A549 (cell line): ENCODE data around the gene MIEF1. TPM values are rescaled to one million over a fixed set of nuclear protein-coding genes. Genes with fewer than 3 reads are reported as not detected.
A peak's percentile ranks its signal among the peaks of the same experiment; 100 is the strongest.

Source experiments
- ATAC-seq, 2 experiments: fragments of 200-7000 bp in 1 of 2; fragments of >200 bp in 1 of 2; cut with Nextera tagmentation in 1 of 2; cut with Tn5 transposase in 1 of 2; 3 replicates each; pipeline versions ENCODE4 v1.8.0 to v1.9.1; 2018 to 2020; ENCODE audit warnings: mild to moderate bottlenecking in 1 of 2, moderate library complexity in 1 of 2
- CTCF ChIA-PET: fragments of 300-600 bp; sonication (Branson Sonifier 250); formaldehyde crosslinking; extraction: SDS; loops from one replicate; lab custom pipeline; 2021; ENCODE audit warnings: antibody characterized with exemption, inconsistent platforms; lab: Yijun Ruan, JAX
- POLR2A ChIA-PET: fragments of 350-600 bp; formaldehyde crosslinking; extraction: SDS; loops from one replicate; lab custom pipeline; 2021; ENCODE audit warnings: antibody characterized with exemption, inconsistent platforms; lab: Yijun Ruan, JAX
- DNase-seq, 2 experiments: peaks; one replicate each; pipeline versions ENCODE4 v3.0.0 to v3.0.0-alpha.2; 2011 to 2016; ENCODE audit warnings: low read depth in 1 of 2, low spot score in 1 of 2
- FAIRE-seq: peaks from 2 replicates; lab custom pipeline; 2011; peaks lifted over from hg19 to GRCh38; lab: Jason Lieb, UNC
- H3K27ac ChIP-seq, 2 experiments: fragments of >200 bp; sonication (Bioruptor Twin); formaldehyde crosslinking; 3 replicates each; pipeline ENCODE4 v1.5.1; 2016 to 2017
- H3K4me1 ChIP-seq: fragments of >200 bp; sonication (Bioruptor Twin); formaldehyde crosslinking; 3 replicates; pipeline ENCODE4 v1.6.1; 2016
- H3K4me2 ChIP-seq: fragments of >200 bp; sonication (Bioruptor Twin); formaldehyde crosslinking; 3 replicates; pipeline ENCODE4 v1.6.1; 2016
- H3K4me3 ChIP-seq: fragments of >200 bp; sonication (Bioruptor Twin); formaldehyde crosslinking; 3 replicates; pipeline ENCODE4 v1.5.1; 2016
- H3K9me3 ChIP-seq: fragments of >200 bp; sonication (Bioruptor Twin); formaldehyde crosslinking; 3 replicates; pipeline ENCODE4 v1.6.1; 2016
- BHLHE40 ChIP-seq: IDR thresholded peaks from 2 replicates; pipeline ENCODE4 v1.6.1; 2012; ENCODE audit warnings: low read depth, low read length, inconsistent platforms
- CBX8 ChIP-seq: fragments of 200-600 bp; sonication (generic); IDR thresholded peaks from 2 replicates; pipeline ENCODE4 v1.6.1; 2016
- ELK1 ChIP-seq: fragments of 150-350 bp; IDR thresholded peaks from 2 replicates; pipeline ENCODE4 v1.6.1; 2014; ENCODE audit warnings: low read depth, mild to moderate bottlenecking, low read length
- FOSB ChIP-seq: fragments of 250-450 bp; sonication (Bioruptor Pico); IDR thresholded peaks from 2 replicates; pipeline ENCODE4 v1.5.0; 2020; ENCODE audit warnings: mild to moderate bottlenecking, moderate library complexity
- HMGXB4 ChIP-seq: fragments of 250-450 bp; sonication (Bioruptor Pico); IDR thresholded peaks from 2 replicates; pipeline ENCODE4 v1.5.0; 2021; ENCODE audit warnings: mild to moderate bottlenecking, moderate library complexity, borderline replicate concordance
- HOXB13 ChIP-seq: fragments of 250-450 bp; sonication (Bioruptor Pico); IDR thresholded peaks from 2 replicates; pipeline ENCODE4 v1.5.0; 2020; ENCODE audit warnings: low read depth, mild to moderate bottlenecking, moderate library complexity
- KDM5A ChIP-seq: fragments of 200-600 bp; sonication (generic); IDR thresholded peaks from 2 replicates; pipeline ENCODE4 v1.6.1; 2016; ENCODE audit warnings: antibody characterized with exemption, mild to moderate bottlenecking
- MAZ ChIP-seq: fragments of 150-350 bp; IDR thresholded peaks from 2 replicates; pipeline ENCODE4 v1.6.1; 2014; ENCODE audit warnings: antibody characterized with exemption, low read depth, low read length, borderline replicate concordance
- NFE2L2 ChIP-seq: fragments of 150-350 bp; conservative IDR thresholded peaks from 2 replicates; pipeline ENCODE4 v1.6.1; 2014; ENCODE audit warnings: low read length
- PBX3 ChIP-seq: IDR thresholded peaks from 2 replicates; pipeline ENCODE4 v1.6.1; 2012
- PHF8 ChIP-seq: fragments of 200-600 bp; sonication (generic); IDR thresholded peaks from 2 replicates; pipeline ENCODE4 v1.6.1; 2016; ENCODE audit warnings: low read depth, mild to moderate bottlenecking, antibody characterized with exemption, moderate library complexity, borderline replicate concordance
- RCOR1 ChIP-seq: fragments of 150-350 bp; IDR thresholded peaks from 2 replicates; pipeline ENCODE4 v1.6.1; 2014; ENCODE audit warnings: antibody characterized with exemption, low read length, low read depth
- RFX5 ChIP-seq: fragments of 450-650 bp; IDR thresholded peaks from 2 replicates; pipeline ENCODE4 v1.7.1; 2014; ENCODE audit warnings: antibody characterized with exemption, mild to moderate bottlenecking, moderate library complexity
- SREBF2 ChIP-seq: fragments of 450-650 bp; IDR thresholded peaks from 2 replicates; pipeline ENCODE4 v1.6.1; 2014; ENCODE audit warnings: mild to moderate bottlenecking, moderate library complexity
- TFCP2L1 ChIP-seq: fragments of 250-450 bp; sonication (Bioruptor Pico); IDR thresholded peaks from 2 replicates; pipeline ENCODE4 v1.5.0; 2021; ENCODE audit warnings: mild to moderate bottlenecking
- USF2 ChIP-seq: fragments of 450-650 bp; IDR thresholded peaks from 2 replicates; pipeline ENCODE4 v1.6.1; 2014; ENCODE audit warnings: antibody characterized with exemption
- ZC3H11A ChIP-seq: fragments of 450-650 bp; IDR thresholded peaks from 2 replicates; pipeline ENCODE4 v1.6.1; 2014; ENCODE audit warnings: antibody characterized with exemption, mild to moderate bottlenecking
- ZFP36 ChIP-seq: fragments of 450-650 bp; IDR thresholded peaks from 2 replicates; pipeline ENCODE4 v1.6.1; 2014; ENCODE audit warnings: borderline replicate concordance; ENCODE audit not compliant: partially characterized antibody
- ZNF302 ChIP-seq: fragments of 250-450 bp; sonication (Bioruptor Pico); IDR thresholded peaks from 2 replicates; pipeline ENCODE4 v1.9.0; 2021; ENCODE audit warnings: inconsistent platforms, mild to moderate bottlenecking, moderate library complexity
- ZSCAN20 ChIP-seq: fragments of 250-450 bp; sonication (Bioruptor Pico); IDR thresholded peaks from 2 replicates; pipeline ENCODE4 v1.8.0; 2022; ENCODE audit warnings: mild to moderate bottlenecking, moderate library complexity
- WGBS: methylation state at CpG from one replicate; pipeline ENCODE4 v1.1.6; 2017; ENCODE audit errors: missing lambda C conversion rate; 5-methylcytosine and 5-hydroxymethylcytosine counted together
- polyA plus RNA-seq, 4 experiments: library from polyadenylated mRNA; depleted of rRNA in 3 of 4; stranded (reverse); fragments of >200 nt; fragmentation: RNase III in 1 of 4; extraction: RNeasy Plus Mini Kit Qiagen cat#74134 plus additional on column Dnase treatment in 1 of 4; gene quantifications; 2 replicates in 3 of 4; 3 replicates in 1 of 4; pipeline ENCODE4 v1.2.3, GENCODE V29; 2011 to 2017

Gene MIEF1
- polyA plus RNA-seq, 2 of the 4 experiments (the other 2 are of a cell fraction) = 18.8 to 20.5 TPM

- TF ChIP-seq KDM5A (no peak), NFE2L2 (no peak)
- CTCF ChIA-PET = interaction anchor here (0.8 to 37.2 kb wide), 13 partner anchors 9 to 468 kb away, joined by 3 to 899 read pairs (median 3); partner anchors contain the start of gene CACNA1I
- POLR2A ChIA-PET = interaction anchor here (0.6 kb wide), 1 partner anchor 392 kb away, joined by 4 read pairs; no protein-coding TSS in a partner anchor
- Histone ChIP-seq H3K4me3 (no peak overlapping the region), H3K27ac (peak overlapping the region in 1 of 2 experiments; percentile 43; a peak in 1 of 6 replicates), H3K9me3 (no peaks in the 10 kb centered on the region), H3K4me1 (0 out of 3 replicates have a peak, but pooled peaks cover 5% of the 10 kb centered on the region), H3K4me2 (no peak overlapping the region)
- 71% methylated on average over 3 of the region's 6 CpGs for WGBS
- ATAC-seq (no peak; a peak in 1 of 6 replicates), FAIRE-seq (no peak), DNase-seq (no peak)
Measured at GRCh38 chr22:39560127-39560526, 58.0 kb downstream of the MIEF1 start.

GRCh38 chr22:39562839-39563489 is 60.9 kb downstream of the MIEF1 start:
- CTCF ChIA-PET = interaction anchor here (1.5 to 37.2 kb wide), 2 partner anchors 28 to 465 kb away, joined by 4 to 899 read pairs; no protein-coding TSS in a partner anchor
- Histone ChIP-seq H3K4me3 (no peak overlapping the region), H3K9me3 (no peaks in the 10 kb centered on the region), H3K4me2 (no peak overlapping the region), H3K27ac (no peak overlapping the region), H3K4me1 (0 out of 3 replicates have a peak, but pooled peaks cover 5% of the 10 kb centered on the region)
- POLR2A ChIA-PET = no interaction called here
- FAIRE-seq (no peak), DNase-seq (no peak), ATAC-seq (no peak)
- 80% methylated on average over 9 of the region's 9 CpGs for WGBS
- TF ChIP-seq USF2 (no peak), TFCP2L1 (no peak), ZNF302 (CRISPR knock-in tag) (no peak), HOXB13 (CRISPR knock-in tag) (no peak), RFX5 (no peak), NFE2L2 (no peak), SREBF2 (no peak), HMGXB4 (CRISPR knock-in tag) (no peak), BHLHE40 (no peak), CBX8 (no peak), MAZ (no peak), PBX3 (no peak), ZC3H11A (no peak), FOSB (CRISPR knock-in tag) (no peak), ZFP36 (no peak), RCOR1 (no peak), ELK1 (no peak), ZSCAN20 (no peak), PHF8 (no peak)
